AG09319 (cell line): ENCODE results near the gene TMPRSS13.

Experiments used
- DNase-seq: peaks from one replicate; pipeline ENCODE4 v3.0.0-alpha.2; 2010; ENCODE audit warnings: low read depth; ENCODE audit errors: extremely low read depth
- CTCF ChIP-seq: IDR thresholded peaks from 2 replicates; pipeline ENCODE4 v1.5.1; 2011; ENCODE audit warnings: low read depth, mild to moderate bottlenecking, inconsistent platforms, low read length, moderate library complexity

The TMPRSS13 gene

GRCh38 chr11:117941976-117942654, 12.9 kb upstream of the TMPRSS13 start:
- DNase-seq = no peak
- no peak for TF ChIP-seq CTCF

GRCh38 chr11:117941163-117941707, 12.0 kb upstream of the TMPRSS13 start:
- DNase-seq = no peak
- no peak for TF ChIP-seq CTCF

- TF ChIP-seq CTCF = no peak
These were observed 11.5 kb upstream of the TMPRSS13 start for GRCh38 chr11:117940736-117941135.

GRCh38 chr11:117936973-117937372, 7.8 kb upstream of the TMPRSS13 start:
- TF ChIP-seq CTCF = no peak

More at GRCh38 chr11:117940736-117941135, 11.5 kb upstream of the TMPRSS13 start:
- no peak for DNase-seq

GRCh38 chr11:117934526-117935307, 5.5 kb upstream of the TMPRSS13 start:
- no peak for DNase-seq
- TF ChIP-seq CTCF = no peak

More at GRCh38 chr11:117936973-117937372, 7.8 kb upstream of the TMPRSS13 start:
- DNase-seq = no peak

GRCh38 chr11:117933930-117934329, 4.7 kb upstream of the TMPRSS13 start:
- no peak for DNase-seq
- TF ChIP-seq CTCF = no peak

GRCh38 chr11:117933475-117933874, 4.3 kb upstream of the TMPRSS13 start:
- TF ChIP-seq CTCF = no peak
- DNase-seq = no peak
